GM12878 (cell line): ENCODE measurements around the gene HIF1AN. TPM values are rescaled to one million over a fixed set of nuclear protein-coding genes. Genes with fewer than 3 reads are reported as not detected.

Source experiments
- ATAC-seq: fragments of 200-7000 bp; cut with Tn5 transposase; 3 replicates; pipeline ENCODE4 v1.9.1; 2020; ENCODE audit warnings: mild to moderate bottlenecking, moderate library complexity
- BruUV-seq: library from RNA; stranded (reverse); fragments of 400-500 nt; replicated peaks from 2 replicates; lab custom pipeline; 2021; lab: Mats Ljungman, UMichigan
- CTCF ChIA-PET: fragments of 300-600 bp; sonication (Branson Sonifier 250); formaldehyde crosslinking; extraction: SDS; loops from one replicate; lab custom pipeline; 2021; ENCODE audit warnings: inconsistent platforms; lab: Yijun Ruan, JAX
- POLR2A ChIA-PET: fragments of 350-600 bp; formaldehyde crosslinking; extraction: SDS; loops from one replicate; lab custom pipeline; 2021; ENCODE audit warnings: inconsistent platforms; lab: Charles Lee
- RAD21 ChIA-PET: fragments of 300-600 bp; sonication (Branson Sonifier 250); formaldehyde crosslinking; loops from one replicate; lab custom pipeline; 2023; ENCODE audit warnings: antibody characterized with exemption; ENCODE audit not compliant: unreplicated experiment; lab: Charles Lee
- SMC1A ChIA-PET: fragments of 300-600 bp; sonication (Branson Sonifier 250); formaldehyde crosslinking; loops from one replicate; lab custom pipeline; 2023; ENCODE audit not compliant: unreplicated experiment, uncharacterized antibody; lab: Charles Lee
- DNase-seq: peaks from one replicate; pipeline ENCODE4 v3.0.0-alpha.2; 2011; ENCODE audit warnings: low read depth, low spot score
- FAIRE-seq: peaks from 3 replicates; lab custom pipeline; 2011; peaks lifted over from hg19 to GRCh38; lab: Jason Lieb, UNC
- H2AFZ ChIP-seq: 2 replicates; pipeline ENCODE4 v1.6.0; 2011; ENCODE audit warnings: low read depth, low read length, control low read depth; ENCODE audit not compliant: control insufficient read depth
- H3K27ac ChIP-seq: 2 replicates; pipeline ENCODE4 v1.5.1; 2011; ENCODE audit warnings: control low read depth; ENCODE audit not compliant: control insufficient read depth, insufficient read depth
- H3K27me3 ChIP-seq, 2 experiments: replicated peaks in 1 of 2; 2 replicates each; pipeline versions ENCODE4 v1.6.0 to v1.6.1; 2011; ENCODE audit warnings: low read length in 1 of 2; ENCODE audit not compliant: control insufficient read depth in 2 of 2, insufficient read depth in 2 of 2
- H3K36me3 ChIP-seq, 2 experiments: 2 replicates each; pipeline ENCODE4 v1.5.1; 2011; ENCODE audit warnings: low read length in 1 of 2; ENCODE audit not compliant: control insufficient read depth in 2 of 2, insufficient read depth in 2 of 2
- H3K4me1 ChIP-seq: 2 replicates; pipeline ENCODE4 v1.6.1; 2011; ENCODE audit warnings: mild to moderate bottlenecking, low read length, moderate library complexity, mixed read lengths; ENCODE audit not compliant: control insufficient read depth, insufficient read depth
- H3K4me2 ChIP-seq: 2 replicates; pipeline ENCODE4 v1.6.0; 2011; ENCODE audit warnings: control low read depth; ENCODE audit not compliant: control insufficient read depth, insufficient read depth
- H3K4me3 ChIP-seq: fragments of 200-600 bp; sonication (generic); 2 replicates; pipeline ENCODE4 v1.5.1; 2016
- H3K79me2 ChIP-seq: 2 replicates; pipeline ENCODE4 v1.6.0; 2011; ENCODE audit warnings: low read length; ENCODE audit not compliant: control insufficient read depth, insufficient read depth
- H3K9ac ChIP-seq: 2 replicates; pipeline ENCODE4 v1.8.0; 2011; ENCODE audit warnings: low read length, control low read depth, mixed read lengths; ENCODE audit not compliant: control insufficient read depth, insufficient read depth
- H3K9me3 ChIP-seq: replicated peaks from 3 replicates; pipeline ENCODE4 v1.5.1; 2011; ENCODE audit warnings: mild to moderate bottlenecking, low read length; ENCODE audit not compliant: control insufficient read depth, insufficient read depth
- H4K20me1 ChIP-seq: 2 replicates; pipeline ENCODE4 v1.6.0; 2011; ENCODE audit not compliant: control insufficient read depth, insufficient read depth
- ATF7 ChIP-seq: fragments of 450-650 bp; IDR thresholded peaks from 2 replicates; pipeline ENCODE4 v1.6.1; 2016; ENCODE audit warnings: low read depth, mild to moderate bottlenecking
- CBX5 ChIP-seq: sonication (generic); IDR thresholded peaks from 2 replicates; pipeline ENCODE4 v1.6.1; 2016; ENCODE audit warnings: low read depth, moderate library complexity, mild to moderate bottlenecking, inconsistent platforms
- E2F4 ChIP-seq: IDR thresholded peaks from 2 replicates; pipeline ENCODE4 v1.6.1; 2012; ENCODE audit warnings: low read depth, low read length, improper control_type of control experiment
- E2F8 ChIP-seq: fragments of 450-650 bp; IDR thresholded peaks from 2 replicates; pipeline ENCODE4 v1.6.1; 2018; ENCODE audit warnings: mild to moderate bottlenecking, low read depth, moderate library complexity; ENCODE audit not compliant: partially characterized antibody
- EGR1 ChIP-seq, 2 experiments: IDR thresholded peaks; 1 replicate in 1 of 2; 2 replicates in 1 of 2; pipeline ENCODE4 v1.6.1; 2011 to 2012; ENCODE audit warnings: low read depth in 2 of 2, low read length in 2 of 2, borderline replicate concordance in 1 of 2, mild to moderate bottlenecking in 1 of 2, moderate library complexity in 1 of 2
- MTA2 ChIP-seq: fragments of 450-650 bp; IDR thresholded peaks from 2 replicates; pipeline ENCODE4 v1.6.1; 2016; ENCODE audit warnings: low read depth, mild to moderate bottlenecking, moderate library complexity
- MXI1 ChIP-seq: fragments of 150-350 bp; IDR thresholded peaks from 2 replicates; pipeline ENCODE4 v1.6.1; 2011; ENCODE audit warnings: low read depth, mild to moderate bottlenecking, inconsistent platforms, low read length, improper control_type of control experiment
- NFIC ChIP-seq: IDR thresholded peaks from 2 replicates; pipeline ENCODE4 v1.6.1; 2012; ENCODE audit warnings: low read depth, mild to moderate bottlenecking, inconsistent platforms, low read length, moderate library complexity
- NFYB ChIP-seq: IDR thresholded peaks from 2 replicates; pipeline ENCODE4 v1.6.1; 2011; ENCODE audit warnings: low read depth, mild to moderate bottlenecking, low read length, improper control_type of control experiment, moderate library complexity; ENCODE audit not compliant: insufficient read depth
- POLR2AphosphoS2 ChIP-seq: IDR thresholded peaks from 2 replicates; pipeline ENCODE4 v1.6.1; 2011; ENCODE audit warnings: low read depth, mild to moderate bottlenecking, low read length, improper control_type of control experiment, moderate library complexity
- PRDM15 ChIP-seq: fragments of 450-650 bp; formaldehyde crosslinking; IDR thresholded peaks from 2 replicates; pipeline ENCODE4 v1.4.0; 2020; ENCODE audit warnings: mild to moderate bottlenecking, moderate library complexity
- RAD21 ChIP-seq: IDR thresholded peaks from 2 replicates; pipeline ENCODE4 v1.6.1; 2011; ENCODE audit warnings: mild to moderate bottlenecking, low read depth, low read length, moderate library complexity; ENCODE audit not compliant: insufficient read depth
- RBBP5 ChIP-seq: fragments of 200-600 bp; sonication (generic); conservative IDR thresholded peaks from 2 replicates; pipeline ENCODE4 v1.6.1; 2016
- ZNF217 ChIP-seq: fragments of 450-650 bp; IDR thresholded peaks from 2 replicates; pipeline ENCODE4 v1.6.1; 2017; ENCODE audit warnings: antibody characterized with exemption, mild to moderate bottlenecking
- ZZZ3 ChIP-seq: IDR thresholded peaks from 2 replicates; pipeline ENCODE4 v1.6.1; 2011; ENCODE audit warnings: low read depth; ENCODE audit not compliant: control insufficient read depth, insufficient read length
- WGBS: methylation state at CpG from one replicate; pipeline ENCODE4 v1.1.6; 2016; ENCODE audit warnings: low lambda C conversion rate; ENCODE audit not compliant: insufficient replicate concordance, insufficient coverage; ENCODE audit errors: missing lambda C conversion rate; 5-methylcytosine and 5-hydroxymethylcytosine counted together
- in situ Hi-C: fragments of 300-500 bp; cut with MboI; formaldehyde crosslinking; loops from 9 replicates; pipeline ENCODE4 v1.14.3; 2018; ENCODE audit warnings: mixed read lengths
- intact Hi-C: fragments of 100-400 bp; cut with micrococcal nuclease; formaldehyde crosslinking; loops from one replicate; pipeline ENCODE4 v1.14.2; 2022; ENCODE audit not compliant: unreplicated experiment
- polyA plus RNA-seq, 11 experiments: library from polyadenylated mRNA; depleted of rRNA in 4 of 11; unstranded in 6 of 11; stranded (reverse) in 5 of 11; fragments of >200 nt; fragmentation: Nextera tagmentation in 4 of 11; fragmentation: Illumina TruSeq in 1 of 11; extraction: Ambion mirVana in 4 of 11; extraction: Trizol in 1 of 11; gene quantifications; 1 replicate in 1 of 11; 2 replicates in 10 of 11; pipeline versions ENCODE4 v1.2.1 to v1.2.3, GENCODE V29; 2011 to 2016; ENCODE audit warnings: inconsistent platforms in 2 of 11, missing spikeins in 2 of 11, low read depth in 1 of 11
- total RNA-seq, 4 experiments: library from RNA; depleted of rRNA in 3 of 4; stranded (reverse); fragments of >200 nt in 3 of 4; fragmentation: Illumina TruSeq in 1 of 4; extraction: Trizol in 1 of 4; gene quantifications; 2 replicates each; pipeline versions ENCODE4 v1.2.1 to v1.2.3, GENCODE V29; 2013 to 2021

The HIF1AN gene
- total and polyA plus RNA-seq, 10 of the 15 experiments (the other 5 are each of a cell fraction or from before 2014, with no cell fraction given) = 1.9 to 37.2 (median 15.2) TPM

GRCh38 chr10:100519311-100520051 lies 16.3 kb upstream of the HIF1AN start, which contains the start of gene SEC31B (continued):
- no peak for TF ChIP-seq E2F8
- TF ChIP-seq RAD21 = no peak
- TF ChIP-seq CBX5 = no peak

- ATAC-seq (no peak), DNase-seq (no peak), FAIRE-seq (no peak)
- no peaks in the 10 kb centered on the region for H4K20me1 ChIP-seq
- CTCF ChIA-PET = interaction anchor here (0.6 to 3.8 kb wide), 4 partner anchors 12 to 89 kb away, joined by 3 to 16 read pairs (median 4); partner anchors contain the start of gene HIF1AN
- no peaks in the 10 kb centered on the region for H3K4me1 ChIP-seq
- WGBS = 99% methylated on average over 3 of the region's 3 CpGs
- H2AFZ ChIP-seq = no peak overlapping the region
- SMC1A ChIA-PET = interaction anchor here (2.1 kb wide), 1 partner anchor 15 kb away, joined by 8 read pairs; the partner anchor contains the start of gene HIF1AN
- no peak overlapping the region for H3K9ac ChIP-seq
- intact Hi-C loops = no loop called here
- in situ Hi-C loops = no loop called here
- no peak overlapping the region for H3K27ac ChIP-seq
- no TSS peak for BruUV-seq
- POLR2A ChIA-PET = no interaction called here
- no peaks in the 10 kb centered on the region for H3K27me3 ChIP-seq
- H3K4me3 ChIP-seq = no peak overlapping the region
- RAD21 ChIA-PET = no interaction called here
- H3K4me2 ChIP-seq = no peak overlapping the region
- no peaks in the 10 kb centered on the region for H3K79me2 ChIP-seq
- H3K36me3 ChIP-seq = peaks cover 6 to 15% of the 10 kb centered on the region in 2 experiments; a peak in 3 of 4 replicates
- no peaks in the 10 kb centered on the region for H3K9me3 ChIP-seq
- no peak for TF ChIP-seq NFIC
- TF ChIP-seq MXI1 = no peak
- no peak for TF ChIP-seq MTA2
- TF ChIP-seq PRDM15 (CRISPR knock-in tag) = no peak
- TF ChIP-seq ATF7 = no peak
- TF ChIP-seq EGR1 (IDR thresholded peaks at IDR 0.05; ENCODE audit: borderline replicate concordance in 1 of 2, low read depth in 2 of 2, low read length in 2 of 2) = no peak
- no peak for TF ChIP-seq NFYB
- no peak for TF ChIP-seq E2F4
- no peak for TF ChIP-seq ZNF217
- no peak for TF ChIP-seq ZZZ3
- no peak for TF ChIP-seq RBBP5
- no peak for TF ChIP-seq POLR2AphosphoS2
Observed at GRCh38 chr10:100520811-100521210, 14.9 kb upstream of the HIF1AN start.
